ENCODE results near the gene TMEM115.
"Not testable (repeated sequence)": the region's sequence is repeated elsewhere in the genome, so short reads cannot be mapped to it uniquely, and the experiment has no call there.

The TMEM115 gene

DNA sequence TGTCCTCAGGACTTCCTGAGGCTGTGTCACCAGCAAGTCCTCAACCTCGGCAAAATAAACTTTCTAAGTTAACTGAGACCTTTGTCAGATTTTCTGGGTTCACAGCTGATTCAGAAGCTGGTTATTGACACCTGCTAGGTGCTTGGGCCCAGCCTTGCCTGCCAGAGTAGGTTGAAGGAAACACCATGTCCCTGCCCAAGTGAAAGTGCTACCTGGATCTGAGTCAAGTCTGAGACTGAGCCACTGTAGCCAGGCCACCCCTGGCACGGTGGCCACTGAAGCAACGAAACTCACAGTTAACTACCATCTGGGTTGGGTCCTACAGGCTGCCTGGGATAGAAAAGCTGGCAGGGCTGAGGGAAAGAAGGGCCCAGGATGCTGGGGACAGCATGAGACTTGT lies 45.0 kb downstream of the TMEM115 start:
- DNase-seq = no peak

DNA sequence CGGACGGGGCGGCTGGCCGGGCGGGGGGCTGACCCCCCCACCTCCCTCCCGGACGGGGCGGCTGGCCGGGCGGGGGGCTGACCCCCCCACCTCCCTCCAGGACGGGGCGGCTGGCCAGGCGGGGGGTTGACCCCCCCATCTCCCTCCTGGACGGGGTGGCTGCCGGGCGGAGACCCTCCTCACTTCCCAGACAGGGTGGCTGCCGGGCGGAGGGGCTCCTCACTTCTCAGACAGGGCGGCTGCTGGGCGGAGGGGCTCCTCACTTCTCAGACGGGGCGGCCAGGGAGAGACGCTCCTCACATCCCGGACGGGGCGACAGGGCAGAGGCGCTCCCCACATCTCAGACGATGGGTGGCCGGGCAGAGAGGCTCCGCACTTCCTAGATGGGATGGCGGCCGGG lies 47.3 kb downstream of the TMEM115 start:
- not testable (repeated sequence) for DNase-seq

Data from effector CD8-positive, alpha-beta T cell (primary cell).